Measurements from ENCODE around the gene KMT5C.

The KMT5C gene

DNA sequence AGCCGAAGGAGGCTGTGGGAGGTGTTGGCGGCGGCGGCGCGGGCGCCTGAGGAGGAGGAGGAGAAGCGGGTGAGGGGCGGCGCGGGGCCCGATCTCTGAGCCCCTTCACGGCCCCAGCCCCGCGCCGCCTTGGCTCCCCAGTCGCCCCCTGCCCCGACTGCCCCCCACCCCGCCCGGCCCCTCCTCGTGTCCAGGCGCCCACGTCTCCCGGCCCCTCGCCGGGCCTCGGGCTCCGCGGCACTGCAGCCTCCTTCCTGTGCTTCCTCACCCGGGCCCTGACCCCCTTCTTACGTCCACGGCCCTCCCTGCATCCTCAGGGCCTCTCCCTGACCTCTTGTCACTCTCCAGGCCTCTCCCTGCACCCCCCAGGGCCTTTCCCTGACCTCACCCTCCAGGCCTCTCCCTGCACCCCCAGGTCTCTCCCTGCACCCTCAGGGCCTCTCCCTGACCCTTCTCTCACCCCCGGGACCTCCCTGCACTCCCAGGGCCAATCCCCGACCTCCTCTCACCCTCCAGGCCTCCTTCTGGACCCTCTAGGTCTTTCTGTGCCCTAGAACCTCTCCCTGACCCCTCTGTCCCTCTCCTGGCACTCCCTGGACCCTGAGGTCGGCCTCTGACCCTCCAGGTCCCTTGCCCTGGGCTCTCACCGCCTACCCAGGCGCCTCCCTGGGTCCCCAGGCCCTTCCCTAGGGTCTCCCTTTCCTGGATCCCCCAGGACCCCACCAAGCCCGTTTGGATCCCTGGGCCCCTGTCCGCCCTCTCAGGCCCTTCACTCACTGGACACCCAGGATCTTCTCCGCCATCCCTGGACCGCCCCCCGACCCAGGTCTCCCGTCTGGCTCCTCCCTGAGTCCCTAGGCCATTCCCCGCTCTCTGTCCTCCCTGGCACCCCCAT, 460 bp downstream of the KMT5C start (continued):
- TF ChIP-seq REST (tag by site-specific recombination; IDR thresholded peaks at IDR 0.05) (no peak), PRDM4 (tag by site-specific recombination; IDR thresholded peaks at IDR 0.05) (no peak), RBAK (tag by site-specific recombination; IDR thresholded peaks at IDR 0.05) (no peak), ZNF645 (tag by site-specific recombination; IDR thresholded peaks at IDR 0.05) (no peak), ZNF48 (tag by site-specific recombination; IDR thresholded peaks at IDR 0.05) (no peak), KLF8 (tag by site-specific recombination; IDR thresholded peaks at IDR 0.05) (no peak; the same call in 1 of the 2 replicates), ZNF155 (tag by site-specific recombination; IDR thresholded peaks at IDR 0.05) (no peak), ZBTB48 (tag by site-specific recombination; IDR thresholded peaks at IDR 0.05) (peak; percentile 88), ZNF560 (tag by site-specific recombination; IDR thresholded peaks at IDR 0.05; ENCODE audit: borderline replicate concordance) (no peak), ZNF792 (tag by site-specific recombination; IDR thresholded peaks at IDR 0.05) (no peak), ZNF132 (tag by site-specific recombination; IDR thresholded peaks at IDR 0.05; ENCODE audit: borderline replicate concordance) (no peak), ZNF239 (tag by site-specific recombination; IDR thresholded peaks at IDR 0.05) (no peak), SCRT2 (tag by site-specific recombination; IDR thresholded peaks at IDR 0.05) (no peak), ZNF335 (tag by site-specific recombination; conservative IDR thresholded peaks at IDR 0.05) (peak; percentile 2; the same call in 1 of the 2 replicates), PRDM2 (tag by site-specific recombination; IDR thresholded peaks at IDR 0.05; ENCODE audit: borderline replicate concordance) (no peak), ZNF354C (tag by site-specific recombination; IDR thresholded peaks at IDR 0.05; ENCODE audit: borderline replicate concordance, low read depth) (no peak), HOXC10 (CRISPR knock-in tag; IDR thresholded peaks at IDR 0.05) (no peak), ZNF600 (tag by site-specific recombination; IDR thresholded peaks at IDR 0.05) (no peak), BCL11A (tag by site-specific recombination; IDR thresholded peaks at IDR 0.05; ENCODE audit: low read depth) (0 out of 2 replicates have a peak, but pooled peaks have one; percentile 12), ZNF571 (tag by site-specific recombination; IDR thresholded peaks at IDR 0.05) (no peak), ZNF248 (tag by site-specific recombination; IDR thresholded peaks at IDR 0.05) (no peak)
- TF ChIP-seq, protein P1, sequence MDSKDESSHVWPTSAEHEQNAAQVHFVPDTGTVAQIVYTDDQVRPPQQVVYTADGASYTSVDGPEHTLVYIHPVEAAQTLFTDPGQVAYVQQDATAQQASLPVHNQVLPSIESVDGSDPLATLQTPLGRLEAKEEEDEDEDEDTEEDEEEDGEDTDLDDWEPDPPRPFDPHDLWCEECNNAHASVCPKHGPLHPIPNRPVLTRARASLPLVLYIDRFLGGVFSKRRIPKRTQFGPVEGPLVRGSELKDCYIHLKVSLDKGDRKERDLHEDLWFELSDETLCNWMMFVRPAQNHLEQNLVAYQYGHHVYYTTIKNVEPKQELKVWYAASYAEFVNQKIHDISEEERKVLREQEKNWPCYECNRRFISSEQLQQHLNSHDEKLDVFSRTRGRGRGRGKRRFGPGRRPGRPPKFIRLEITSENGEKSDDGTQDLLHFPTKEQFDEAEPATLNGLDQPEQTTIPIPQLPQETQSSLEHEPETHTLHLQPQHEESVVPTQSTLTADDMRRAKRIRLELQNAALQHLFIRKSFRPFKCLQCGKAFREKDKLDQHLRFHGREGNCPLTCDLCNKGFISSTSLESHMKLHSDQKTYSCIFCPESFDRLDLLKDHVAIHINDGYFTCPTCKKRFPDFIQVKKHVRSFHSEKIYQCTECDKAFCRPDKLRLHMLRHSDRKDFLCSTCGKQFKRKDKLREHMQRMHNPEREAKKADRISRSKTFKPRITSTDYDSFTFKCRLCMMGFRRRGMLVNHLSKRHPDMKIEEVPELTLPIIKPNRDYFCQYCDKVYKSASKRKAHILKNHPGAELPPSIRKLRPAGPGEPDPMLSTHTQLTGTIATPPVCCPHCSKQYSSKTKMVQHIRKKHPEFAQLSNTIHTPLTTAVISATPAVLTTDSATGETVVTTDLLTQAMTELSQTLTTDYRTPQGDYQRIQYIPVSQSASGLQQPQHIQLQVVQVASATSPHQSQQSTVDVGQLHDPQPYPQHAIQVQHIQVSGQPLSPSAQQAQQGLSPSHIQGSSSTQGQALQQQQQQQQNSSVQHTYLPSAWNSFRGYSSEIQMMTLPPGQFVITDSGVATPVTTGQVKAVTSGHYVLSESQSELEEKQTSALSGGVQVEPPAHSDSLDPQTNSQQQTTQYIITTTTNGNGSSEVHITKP (tag by site-specific recombination; IDR thresholded peaks at IDR 0.05) = no peak
